Right ventricle myocardium superior (tissue), 1 donor: ENCODE measurements around the gene GABARAP. TPM values are rescaled to one million over a fixed set of nuclear protein-coding genes. Genes with fewer than 3 reads are reported as not detected.
A peak's percentile ranks its signal among the peaks of the same experiment; 100 is the strongest.

Source experiments
- ATAC-seq: fragments of 200-7000 bp; cut with Tn5 transposase; one replicate; pipeline ENCODE4 v1.9.1; 2020; ENCODE audit warnings: mild to moderate bottlenecking; ENCODE audit not compliant: poor library complexity
- DNase-seq: peaks from one replicate; pipeline ENCODE4 v3.0.0-alpha.2; 2020
- intact Hi-C: fragments of 100-400 bp; cut with DNase I; formaldehyde crosslinking; loops from one replicate; pipeline ENCODE4 v1.11.2; 2022
- long read RNA-seq: library from polyadenylated mRNA; unstranded; transcript quantifications from one replicate; pipeline ENCODE4 v2.0.0, GENCODE V29; 2021
- total RNA-seq: library from RNA; stranded (reverse); fragmentation: NEBNext Ultra II Directional; extraction: Animal tissue kit (Norgen Biotek cat#: 25700); gene quantifications from one replicate; pipeline ENCODE4 v1.2.1, GENCODE V29; 2021
- donor health status: DM: no; HTN: yes; CAD: no; lungs with severe emphysema.

The GABARAP gene
- 432 TPM for total RNA-seq
- long read RNA-seq, transcript GABARAP-201 (4 exons, 1,634 nt): major isoform, 256 of 263 reads
- long read RNA-seq, partial matches to known transcripts: 0 of 263 reads
- long read RNA-seq, other reads (novel, unspliced or antisense): 2 of 263 reads

GRCh38 chr17:7241783-7242716, at the start of gene GABARAP:
Gene GABARAP (minus strand): TSS chr17:7242449. CDS start chr17:7242330, 119 bp downstream.
- ATAC-seq: peak; percentile 58
- intact Hi-C loops: no loop called here

GRCh38 chr17:7290685-7291084, 48.4 kb upstream of the GABARAP start:
- DNase-seq (no peak), ATAC-seq (peak; percentile 1)
- intact Hi-C loops: no loop called here

More at GRCh38 chr17:7241783-7242716, at the start of gene GABARAP:
- DNase-seq: peak; percentile 96

GRCh38 chr17:7290166-7290565, 47.9 kb upstream of the GABARAP start:
- no peak for DNase-seq
- peak; percentile 1 for ATAC-seq
- intact Hi-C loops: no loop called here

GRCh38 chr17:7289256-7290032, 47.2 kb upstream of the GABARAP start:
- intact Hi-C loops: no loop called here
- ATAC-seq (peak; percentile 16), DNase-seq (no peak)

- ATAC-seq (no peak), DNase-seq (no peak)
These were observed 43.4 kb upstream of the GABARAP start for GRCh38 chr17:7285679-7286078.

GRCh38 chr17:7284911-7285310, 42.7 kb upstream of the GABARAP start:
- ATAC-seq (no peak), DNase-seq (no peak)
- intact Hi-C loops: no loop called here

More at GRCh38 chr17:7285679-7286078, 43.4 kb upstream of the GABARAP start:
- intact Hi-C loops: no loop called here

GRCh38 chr17:7283471-7284216, 41.4 kb upstream of the GABARAP start:
- no peak for ATAC-seq
- intact Hi-C loops: no loop called here

GRCh38 chr17:7282752-7283321, 40.6 kb upstream of the GABARAP start:
- no peak for DNase-seq
- intact Hi-C loops: no loop called here
- ATAC-seq: peak; percentile 0

More at GRCh38 chr17:7283471-7284216, 41.4 kb upstream of the GABARAP start:
- DNase-seq: no peak

GRCh38 chr17:7281953-7282751, 39.9 kb upstream of the GABARAP start:
- ATAC-seq (peak; percentile 49), DNase-seq (peak; percentile 86)
- intact Hi-C loops: loop anchor here (1.0 to 2.0 kb wide), 2 partner anchors 14 to 67 kb away; no protein-coding TSS in a partner anchor

- peak; percentile 97 for DNase-seq
- intact Hi-C loops: loop anchor here (1.0 to 2.0 kb wide), 2 partner anchors 15 to 67 kb away; no protein-coding TSS in a partner anchor
- ATAC-seq: peak; percentile 85
These were observed 39.1 kb upstream of the GABARAP start, which contains the start of gene SLC2A4 for GRCh38 chr17:7281074-7281952. Gene SLC2A4 (plus strand): TSS chr17:7281718. CDS start chr17:7281935, 217 bp downstream.

GRCh38 chr17:7280519-7281073, 38.3 kb upstream of the GABARAP start:
- DNase-seq (peak; percentile 90), ATAC-seq (peak; percentile 67)
- intact Hi-C loops: loop anchor here (1.0 to 2.0 kb wide), 2 partner anchors 16 to 68 kb away; no protein-coding TSS in a partner anchor

- ATAC-seq (no peak), DNase-seq (no peak)
- intact Hi-C loops: no loop called here
These were observed 37.2 kb upstream of the GABARAP start for GRCh38 chr17:7279448-7279847.

GRCh38 chr17:7266784-7267183, 24.5 kb upstream of the GABARAP start:
- intact Hi-C loops: no loop called here
- DNase-seq (no peak), ATAC-seq (no peak)

GRCh38 chr17:7263801-7264078, 21.5 kb upstream of the GABARAP start:
- DNase-seq: no peak
- intact Hi-C loops: no loop called here

GRCh38 chr17:7262935-7263800, 20.9 kb upstream of the GABARAP start:
- DNase-seq: peak; percentile 44
- ATAC-seq: peak; percentile 24
- intact Hi-C loops: no loop called here

More at GRCh38 chr17:7263801-7264078, 21.5 kb upstream of the GABARAP start:
- no peak for ATAC-seq
